Right hindlimb (tissue), 1 donor: ENCODE results near the gene FNDC3B.

Experiments used
- DNase-seq: peaks from one replicate; pipeline ENCODE4 v3.0.0-alpha.2; 2018

The FNDC3B gene

DNA sequence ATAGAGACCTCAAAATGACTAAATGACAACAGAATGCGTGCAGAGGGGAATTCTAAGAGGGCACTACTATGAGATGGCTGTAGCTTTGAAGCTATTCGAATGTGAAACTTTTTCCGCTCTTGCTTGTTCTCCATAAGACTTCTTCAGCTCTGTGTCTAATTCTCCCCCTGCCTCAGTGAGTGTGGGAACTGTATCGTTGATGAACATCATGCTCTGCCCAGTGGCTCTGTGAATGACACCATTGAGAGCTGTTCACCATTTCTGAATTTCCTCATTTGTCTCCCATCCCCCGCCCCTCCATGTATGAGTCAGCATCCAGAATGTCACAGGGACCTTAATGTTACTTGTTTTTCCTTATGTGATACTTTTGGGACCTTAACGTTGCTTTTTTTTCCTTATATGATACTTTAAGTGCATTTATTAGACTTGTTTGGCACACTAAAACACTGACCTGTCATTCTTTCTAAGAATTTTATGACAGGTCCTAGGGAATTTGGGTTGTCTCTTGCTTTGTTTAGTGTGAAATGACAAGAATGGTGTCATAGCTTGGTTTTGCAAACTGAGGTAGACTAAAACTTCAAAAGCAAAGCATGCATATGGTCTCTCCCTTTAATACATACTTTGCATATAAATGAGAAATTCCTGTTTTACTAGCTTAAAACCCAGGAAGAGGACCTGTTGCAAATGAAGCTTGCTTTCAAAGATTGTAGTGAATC, 99.6 kb downstream of the FNDC3B start:
- no peak for DNase-seq

- DNase-seq = no peak
These were observed 100.3 kb downstream of the FNDC3B start for GRCh38 chr3:172139528-172140276.

DNA sequence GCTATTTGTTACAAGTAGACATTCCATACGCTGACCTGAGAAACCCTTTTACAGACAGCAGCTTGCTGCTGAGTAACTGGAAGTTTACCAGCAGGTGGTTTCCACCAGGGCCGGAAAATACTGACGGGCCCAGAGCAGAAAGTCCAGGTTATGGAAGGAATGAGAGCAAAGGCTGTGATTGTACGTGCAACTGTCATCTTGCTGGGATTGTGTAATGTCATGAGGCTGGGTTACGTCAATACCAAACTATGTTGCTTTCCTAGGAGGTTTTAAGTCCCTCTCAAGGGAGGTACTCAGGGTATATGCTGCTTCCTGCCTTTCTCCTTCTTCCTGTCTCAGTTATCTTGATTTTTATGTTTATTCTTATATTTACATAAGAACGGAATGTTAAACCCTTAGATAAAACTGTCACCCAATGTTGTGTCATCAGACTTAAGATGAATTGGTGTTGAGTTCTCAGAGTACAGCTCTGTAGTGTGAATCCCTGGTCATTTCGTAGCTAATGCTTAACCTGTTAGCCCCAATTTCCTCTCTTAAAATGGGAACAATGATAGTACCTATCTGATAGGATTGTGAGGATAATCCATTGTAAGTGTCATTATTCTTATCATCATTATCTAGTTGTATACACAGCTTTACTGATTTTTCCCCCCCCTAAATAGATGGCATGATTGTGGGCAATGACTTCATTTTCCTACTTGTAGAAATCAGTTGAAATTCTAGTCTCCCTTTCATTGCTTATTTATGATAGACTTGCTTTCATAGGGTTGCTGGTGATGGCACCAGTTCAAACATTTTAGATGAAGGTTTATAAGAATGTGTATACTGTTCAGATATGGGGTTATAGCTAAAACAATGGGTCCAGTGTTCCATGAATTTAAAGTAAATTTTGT, 101.4 kb downstream of the FNDC3B start:
- DNase-seq = no peak

DNA sequence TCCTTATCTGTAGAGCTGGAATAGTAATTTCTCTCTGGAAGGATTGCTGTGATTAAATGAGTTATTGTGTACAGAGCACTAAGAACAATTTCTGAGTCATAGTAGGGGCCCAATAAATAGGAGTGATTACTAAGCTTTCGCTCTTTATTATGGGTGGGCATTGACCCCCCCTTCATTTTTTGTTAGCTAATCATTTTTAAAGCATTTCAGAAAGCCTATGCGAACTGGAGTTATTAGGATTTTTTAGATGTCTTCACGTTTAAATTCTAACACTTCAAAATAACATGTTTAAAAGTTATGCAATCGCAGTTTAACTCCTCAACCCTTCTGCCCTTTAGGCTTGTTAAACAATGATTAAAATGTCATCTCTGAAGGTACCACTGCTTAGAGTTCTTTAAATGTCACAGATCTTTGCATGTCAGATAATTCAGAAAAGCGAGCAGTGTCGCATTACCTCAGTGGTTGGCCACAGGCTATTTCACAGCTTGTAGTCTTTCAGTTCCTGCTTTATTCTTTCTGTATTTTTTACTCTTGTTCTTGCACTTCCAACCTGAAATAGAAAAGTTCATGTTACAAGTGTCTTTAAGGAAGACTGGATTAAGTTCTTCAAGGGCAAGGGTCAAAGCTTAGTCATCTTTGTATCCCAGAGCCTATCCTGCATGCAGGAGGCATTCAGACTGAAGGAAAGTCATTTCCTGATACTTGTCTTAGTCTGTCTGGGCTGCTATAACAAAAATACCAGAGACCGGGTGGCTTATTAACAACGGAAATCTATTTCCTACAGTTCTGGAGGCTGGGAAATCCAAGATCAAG, 102.9 kb downstream of the FNDC3B start:
- no peak for DNase-seq

DNA sequence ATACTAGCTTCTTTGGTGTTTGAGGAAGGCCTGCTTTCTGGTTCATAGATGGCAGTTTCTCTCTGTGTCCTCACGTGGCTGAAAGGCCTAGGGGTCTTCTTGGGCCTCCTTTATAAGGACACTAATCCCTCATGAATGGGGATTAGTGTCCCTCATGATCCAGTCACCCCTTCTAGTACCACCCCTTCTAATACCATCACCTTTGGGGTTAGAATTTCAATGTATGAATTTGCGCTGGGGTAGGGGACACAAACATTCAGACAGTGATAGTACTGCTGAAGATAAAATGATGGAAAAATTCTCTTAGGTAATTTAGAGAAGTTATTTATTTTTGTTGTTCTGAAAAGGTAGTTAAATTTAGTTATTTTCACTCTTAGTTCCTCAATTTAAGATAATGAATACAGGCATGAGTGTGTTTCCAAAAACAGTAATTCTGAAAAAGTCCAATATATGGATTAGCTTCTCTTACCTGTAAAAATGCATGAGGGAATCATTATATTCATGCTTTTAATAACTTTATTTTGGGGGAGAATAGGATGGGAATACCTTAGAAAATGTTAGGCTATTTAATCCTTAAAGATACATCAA, 103.6 kb downstream of the FNDC3B start:
- no peak for DNase-seq

GRCh38 chr3:172143739-172144497, 104.5 kb downstream of the FNDC3B start:
- no peak for DNase-seq

- no peak for DNase-seq
These were observed 105.2 kb downstream of the FNDC3B start for GRCh38 chr3:172144601-172145000.

DNA sequence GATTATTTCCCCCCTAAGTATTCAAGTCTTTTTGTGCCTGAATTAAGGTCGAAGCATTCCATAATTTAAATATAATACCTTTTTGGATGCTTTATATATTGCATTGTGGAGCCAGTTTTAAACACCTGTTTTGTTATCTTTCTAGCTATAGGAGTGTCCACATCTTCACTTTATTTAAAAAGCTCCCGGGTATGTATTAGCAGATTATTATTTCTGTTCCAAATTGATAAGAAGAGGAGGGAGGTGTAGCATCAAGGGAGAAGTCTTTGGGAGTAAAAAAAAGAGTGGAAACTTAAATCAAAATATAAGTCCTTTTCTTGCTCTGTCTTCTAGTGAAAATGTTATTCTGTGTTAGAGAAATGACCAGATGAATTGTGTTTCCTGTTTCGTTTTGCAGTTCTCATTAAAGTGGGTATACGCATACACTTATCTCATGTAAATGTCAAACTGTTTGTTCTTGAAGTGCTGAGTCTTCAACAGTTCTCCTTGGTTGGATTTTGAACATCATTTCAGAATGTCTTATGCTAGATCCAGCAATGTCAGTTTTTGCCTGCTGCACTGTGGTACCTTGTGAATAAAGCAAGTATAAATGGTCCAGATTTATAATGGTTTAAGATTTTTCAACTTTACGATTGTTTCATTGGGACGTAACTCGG, 105.8 kb downstream of the FNDC3B start:
- no peak for DNase-seq

DNA sequence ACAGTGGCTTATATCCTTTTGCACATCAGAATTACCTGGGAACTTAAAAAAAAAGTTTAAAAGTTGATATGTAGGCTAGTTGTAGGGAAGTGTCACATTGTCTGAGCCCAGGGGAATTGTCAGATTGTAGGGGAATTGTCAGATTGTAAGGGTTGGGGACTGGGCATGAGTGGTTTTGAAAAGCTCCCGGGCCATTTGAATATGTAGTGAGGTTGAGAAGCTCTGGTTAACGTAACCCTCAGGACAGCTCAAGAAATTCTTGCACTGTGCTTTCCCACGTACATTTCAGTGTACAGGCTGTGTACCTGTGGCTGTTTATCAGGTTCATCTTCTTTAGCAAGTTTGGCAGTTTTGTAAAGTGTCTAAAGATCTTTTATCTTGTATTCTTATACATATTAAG, 107.0 kb downstream of the FNDC3B start:
- no peak for DNase-seq

DNA sequence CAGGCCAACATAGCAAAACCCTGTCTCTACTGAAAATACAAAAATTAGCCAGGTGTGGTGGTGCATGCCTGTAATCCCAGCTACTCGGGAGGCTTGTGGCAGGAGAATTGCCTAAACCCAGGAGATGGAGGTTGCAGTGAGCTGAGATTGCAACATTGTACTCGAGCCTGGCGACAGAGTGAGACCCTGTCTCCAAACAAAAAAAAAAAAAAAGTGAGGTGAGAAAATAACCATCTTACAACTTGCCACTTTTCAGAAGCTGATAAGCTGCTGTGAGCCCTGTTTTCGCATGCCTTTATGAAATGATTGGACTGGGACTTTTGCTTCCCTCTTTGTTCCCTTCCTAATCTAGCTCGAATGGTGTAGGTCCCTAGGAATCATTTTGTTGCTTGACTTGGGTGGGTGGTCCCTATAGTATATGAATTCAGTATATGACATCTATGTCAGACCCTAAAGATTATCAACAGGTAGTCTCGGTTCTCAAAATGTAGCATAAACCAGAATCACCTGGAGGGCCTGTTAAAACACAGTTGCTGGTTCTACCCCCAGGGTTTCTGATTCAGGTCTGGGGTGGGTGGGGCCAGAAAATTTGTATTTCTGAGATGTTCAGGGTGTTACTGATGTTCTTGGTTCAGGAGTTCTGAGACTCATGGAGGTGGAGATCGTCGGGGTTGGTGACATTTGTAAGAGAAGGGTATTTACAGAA, 107.9 kb downstream of the FNDC3B start:
- DNase-seq = no peak

DNA sequence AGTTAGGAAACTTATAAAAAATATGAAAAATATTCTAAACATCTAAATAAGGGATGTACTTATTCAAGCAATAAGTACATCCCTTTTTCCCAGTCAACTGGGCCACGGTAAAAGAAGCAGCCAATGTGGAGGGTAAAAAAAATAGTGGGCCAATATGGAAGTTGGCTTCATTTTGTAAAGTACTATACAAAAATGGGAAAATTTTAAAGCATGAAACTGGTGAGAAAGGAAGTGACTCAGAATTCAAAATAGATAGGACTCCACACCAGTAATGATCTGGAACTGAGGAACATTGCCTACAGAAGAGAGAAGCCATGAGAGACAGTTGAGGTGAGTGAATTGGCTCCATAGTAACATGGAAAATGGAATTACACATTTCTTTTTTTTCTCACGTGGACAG, 108.9 kb downstream of the FNDC3B start:
- DNase-seq = no peak

- DNase-seq = no peak
These were observed 109.6 kb downstream of the FNDC3B start for GRCh38 chr3:172148702-172149565.

GRCh38 chr3:172150268-172150667, 110.9 kb downstream of the FNDC3B start:
- DNase-seq = no peak

GRCh38 chr3:172150913-172151650, 111.7 kb downstream of the FNDC3B start:
- DNase-seq = no peak

GRCh38 chr3:172151651-172152649, 112.6 kb downstream of the FNDC3B start:
- no peak for DNase-seq

- DNase-seq = peak; percentile 81
These were observed 113.5 kb downstream of the FNDC3B start for GRCh38 chr3:172152874-172153273.

GRCh38 chr3:172153335-172153861, 114.0 kb downstream of the FNDC3B start:
- DNase-seq = peak; percentile 95
